ENCODE measurements around the gene DLGAP5. TPM values are rescaled to one million over a fixed set of nuclear protein-coding genes. Genes with fewer than 3 reads are reported as not detected.

Gene DLGAP5
- total and polyA plus RNA-seq, 7 donors = 0.03 to 0.29 (median 0.08) TPM; not detected in 3

- no peaks in the 10 kb centered on the region for H3K4me1 ChIP-seq
Observed at GRCh38 chr14:55129428-55130195, 61.8 kb downstream of the DLGAP5 start.

GRCh38 chr14:55129086-55129427 is 62.3 kb downstream of the DLGAP5 start, which contains the start of gene LGALS3:
Gene LGALS3, plus strand, starts transcription at chr14:55129252. Its CDS starts 8,122 bp downstream, at chr14:55137374.
- H3K4me1 ChIP-seq = no peaks in the 10 kb centered on the region
- WGBS, 3 donors = 0 to 1% (median 0%) methylated on average over 24 to 50 of the region's 50 CpGs
- intact Hi-C loops (cut with DNase I) = loop anchor here in 1 of 2 donors (5.0 kb wide), 1 partner anchor 37 kb away; no protein-coding TSS in a partner anchor

More at GRCh38 chr14:55129428-55130195, 61.8 kb downstream of the DLGAP5 start:
- TF ChIP-seq CTCF (IDR thresholded peaks at IDR 0.05) = no peak
- WGBS, 3 donors = 1 to 4% (median 1%) methylated on average over 38 to 53 of the region's 53 CpGs
- ATAC-seq (peak; percentile 55 to 72 (median 58)), DNase-seq (peak; percentile 69 to 84)
- H3K27ac ChIP-seq = peak overlapping the region; percentile 81
- peaks cover 0 to 1% (median 0%) of the 10 kb centered on the region in 3 donors for H3K27me3 ChIP-seq (ENCODE audit: insufficient read depth in 3 of 3, low read length in 2 of 3)
- peak overlapping the region; percentile 79 for H3K4me3 ChIP-seq
- H3K36me3 ChIP-seq (ENCODE audit: insufficient read depth in 1 of 2, low read depth in 1 of 2) = no peaks in the 10 kb centered on the region
- intact Hi-C loops (cut with DNase I) = loop anchor here in 1 of 2 donors (5.0 kb wide), 1 partner anchor 37 kb away; no protein-coding TSS in a partner anchor
- H3K9me3 ChIP-seq = no peaks in the 10 kb centered on the region

GRCh38 chr14:55128386-55129085 is 62.8 kb downstream of the DLGAP5 start:
- 21 to 27% (median 21%) methylated on average over 19 to 20 of the region's 20 CpGs for WGBS, 3 donors

More at GRCh38 chr14:55129086-55129427, 62.3 kb downstream of the DLGAP5 start, which contains the start of gene LGALS3:
- peak within 1 kb of the TSS; percentile 81 for H3K27ac ChIP-seq
- H3K27me3 ChIP-seq (ENCODE audit: insufficient read depth in 3 of 3, low read length in 2 of 3) = peaks cover 0 to 1% (median 0%) of the 10 kb centered on the region in 3 donors
- H3K9me3 ChIP-seq = no peaks in the 10 kb centered on the region
- H3K36me3 ChIP-seq (ENCODE audit: insufficient read depth in 1 of 2, low read depth in 1 of 2) = no peaks in the 10 kb centered on the region
- DNase-seq (peak; percentile 83), ATAC-seq (peak; percentile 74 to 83 (median 81))
- TF ChIP-seq CTCF (IDR thresholded peaks at IDR 0.05) = no peak
- H3K4me3 ChIP-seq = peak within 1 kb of the TSS; percentile 79

GRCh38 chr14:55127460-55127951 is 63.9 kb downstream of the DLGAP5 start:
- DNase-seq = no peak
- ATAC-seq = no peak
- Histone ChIP-seq H3K9me3 (no peaks in the 10 kb centered on the region), H3K36me3 (ENCODE audit: insufficient read depth in 1 of 2, low read depth in 1 of 2) (no peaks in the 10 kb centered on the region), H3K27ac (no peak overlapping the region), H3K27me3 (ENCODE audit: insufficient read depth in 3 of 3, low read length in 2 of 3) (peaks cover 0 to 1% (median 0%) of the 10 kb centered on the region in 3 donors), H3K4me3 (no peak overlapping the region), H3K4me1 (peaks cover 7% of the 10 kb centered on the region)
- 59 to 79% (median 63%) methylated on average over 2 of the region's 2 CpGs for WGBS, 3 donors
- TF ChIP-seq CTCF (IDR thresholded peaks at IDR 0.05) = no peak
- intact Hi-C loops (cut with DNase I) = loop anchor here in 1 of 2 donors (5.0 kb wide), 1 partner anchor 35 kb away; no protein-coding TSS in a partner anchor

More at GRCh38 chr14:55128386-55129085, 62.8 kb downstream of the DLGAP5 start:
- Histone ChIP-seq H3K36me3 (ENCODE audit: insufficient read depth in 1 of 2, low read depth in 1 of 2) (no peaks in the 10 kb centered on the region), H3K4me1 (no peaks in the 10 kb centered on the region), H3K4me3 (peak overlapping the region; percentile 79), H3K27me3 (ENCODE audit: insufficient read depth in 3 of 3, low read length in 2 of 3) (peaks cover 0 to 1% (median 0%) of the 10 kb centered on the region in 3 donors), H3K27ac (peak overlapping the region; percentile 81), H3K9me3 (no peaks in the 10 kb centered on the region)
- intact Hi-C loops (cut with DNase I) = loop anchor here in 1 of 2 donors (5.0 kb wide), 1 partner anchor 36 kb away; no protein-coding TSS in a partner anchor
- no peak for TF ChIP-seq CTCF (IDR thresholded peaks at IDR 0.05)
- DNase-seq = no peak
- ATAC-seq = no peak

Data from psoas muscle (tissue), 8 donors.